ENCODE results near the gene AURKAIP1. TPM values are rescaled to one million over a fixed set of nuclear protein-coding genes. Genes with fewer than 3 reads are reported as not detected.

The AURKAIP1 gene
- total and polyA plus RNA-seq, 9 of the 15 experiments (the other 6 are each of a cell fraction or from before 2014, with no cell fraction given) = 7.8 to 478 (median 92.0) TPM

- TF ChIP-seq ZBTB40 (IDR thresholded peaks at IDR 0.05) = peak; percentile 94
- no peak for TF ChIP-seq ZBTB40 (CRISPR knock-in tag; IDR thresholded peaks at IDR 0.05)
- TF ChIP-seq ZNF165 (CRISPR knock-in tag; IDR thresholded peaks at IDR 0.05; ENCODE audit: borderline replicate concordance) = 0 out of 2 replicates have a peak, but pooled peaks have one; percentile 15
- peak; percentile 86; the same call in 1 of the 2 replicates for TF ChIP-seq ZNF12 (CRISPR knock-in tag; IDR thresholded peaks at IDR 0.05)
- TF ChIP-seq SRSF7 (optimal IDR thresholded peaks at IDR 0.05; ENCODE audit: low read depth, low read length) = no peak
- TF ChIP-seq CTCF (IDR thresholded peaks at IDR 0.05 in 2 of 3, conservative IDR thresholded peaks at IDR 0.05 in 1 of 3; ENCODE audit: insufficient read depth in 2 of 3, low read depth in 1 of 3, low read length in 3 of 3) = peak; percentile 67 to 76 (median 71)
- no peak for TF ChIP-seq RBM17 (IDR thresholded peaks at IDR 0.05; ENCODE audit: borderline replicate concordance, low read depth, low read length)
- TF ChIP-seq ZNF224 (CRISPR knock-in tag; IDR thresholded peaks at IDR 0.05) = peak; percentile 66; the same call in 1 of the 2 replicates
- no peak; the same call in 1 of the 2 replicates for TF ChIP-seq ZNF282 (CRISPR knock-in tag; IDR thresholded peaks at IDR 0.05)
- TF ChIP-seq NUFIP1 (IDR thresholded peaks at IDR 0.05; ENCODE audit: partially characterized antibody) = no peak
- no peak for TF ChIP-seq BRF1 (IDR thresholded peaks at IDR 0.05; ENCODE audit: borderline replicate concordance, extremely low read depth, insufficient read length)
- no peak for TF ChIP-seq GTF3C2 (IDR thresholded peaks at IDR 0.05; ENCODE audit: borderline replicate concordance, extremely low read depth, insufficient read length)
- peak; percentile 97 for TF ChIP-seq GABPB1 (CRISPR knock-in tag; IDR thresholded peaks at IDR 0.05)
- peak; percentile 97 for TF ChIP-seq C11orf30 (IDR thresholded peaks at IDR 0.05; ENCODE audit: low read depth)
Measured at GRCh38 chr1:1399187-1399871, 24.3 kb upstream of the AURKAIP1 start, which contains the start of gene CCNL2 (continued).

All from K562 (cell line).